ENCODE measurements around the gene ATP6V1F.

Gene ATP6V1F

GRCh38 chr7:128848289-128849155 lies 14.1 kb upstream of the ATP6V1F start:
- DNase-seq (ENCODE audit: low read depth in 2 of 2): no peak

- no peak for DNase-seq (ENCODE audit: low read depth in 2 of 2)
Measured at GRCh38 chr7:128849156-128849515, 13.5 kb upstream of the ATP6V1F start.

GRCh38 chr7:128849804-128850490 lies 12.7 kb upstream of the ATP6V1F start:
- DNase-seq (ENCODE audit: low read depth in 2 of 2): no peak

GRCh38 chr7:128852537-128853254 lies 10.0 kb upstream of the ATP6V1F start:
- no peak for DNase-seq (ENCODE audit: low read depth in 2 of 2)

- DNase-seq (ENCODE audit: low read depth in 2 of 2): no peak
Measured at GRCh38 chr7:128853799-128854198, 8.9 kb upstream of the ATP6V1F start.

GRCh38 chr7:128854396-128854795 lies 8.3 kb upstream of the ATP6V1F start:
- DNase-seq (ENCODE audit: low read depth in 2 of 2): no peak

GRCh38 chr7:128855559-128855958 lies 7.1 kb upstream of the ATP6V1F start:
- DNase-seq (ENCODE audit: low read depth in 2 of 2): no peak

GRCh38 chr7:128856001-128856718 lies 6.5 kb upstream of the ATP6V1F start:
- DNase-seq (ENCODE audit: low read depth in 2 of 2): no peak

GRCh38 chr7:128858380-128859231 lies 4.0 kb upstream of the ATP6V1F start:
- DNase-seq (ENCODE audit: low read depth in 2 of 2): no peak

- no peak for DNase-seq (ENCODE audit: low read depth in 2 of 2)
Measured at GRCh38 chr7:128859232-128860157, 3.2 kb upstream of the ATP6V1F start.

GRCh38 chr7:128860158-128861073 lies 2.2 kb upstream of the ATP6V1F start:
- no peak for DNase-seq (ENCODE audit: low read depth in 2 of 2)

- no peak for DNase-seq (ENCODE audit: low read depth in 2 of 2)
Measured at GRCh38 chr7:128861957-128862570, 592 bp upstream of the ATP6V1F start.

GRCh38 chr7:128863433-128863989 lies 855 bp downstream of the ATP6V1F start:
- no peak for DNase-seq (ENCODE audit: low read depth in 2 of 2)

GRCh38 chr7:128865303-128865702 lies 2.6 kb downstream of the ATP6V1F start:
- no peak for DNase-seq (ENCODE audit: low read depth in 2 of 2)

- no peak for DNase-seq (ENCODE audit: low read depth in 2 of 2)
Measured at GRCh38 chr7:128865996-128866877, 3.6 kb downstream of the ATP6V1F start.

GRCh38 chr7:128867241-128867640 lies 4.6 kb downstream of the ATP6V1F start:
- DNase-seq (ENCODE audit: low read depth in 2 of 2): no peak

All from stimulated activated CD8-positive, alpha-beta memory T cell treated with anti-CD3 and anti-CD28 coated beads, Interleukin-2, amount 100 ng/mL, for 1 hour (primary cell).